Vagina (tissue), 2 donors: ENCODE measurements around the gene PSMD11. TPM values are rescaled to one million over a fixed set of nuclear protein-coding genes. Genes with fewer than 3 reads are reported as not detected.

Experiments
- DNase-seq, 2 donors: peaks; one replicate each; pipeline ENCODE4 v3.0.0-alpha.2; 2017; ENCODE audit errors: extremely low spot score in 2 of 2
- H3K27ac ChIP-seq: fragments of 200-600 bp; sonication (generic); one replicate; pipeline ENCODE4 v1.5.1; 2019
- H3K27me3 ChIP-seq: fragments of 200-600 bp; sonication (generic); one replicate; pipeline ENCODE4 v1.5.1; 2019
- H3K36me3 ChIP-seq, 2 donors: fragments of 200-600 bp; sonication (generic); one replicate each; pipeline ENCODE4 v1.5.1; 2017 to 2019
- H3K4me1 ChIP-seq: fragments of 200-600 bp; sonication (generic); one replicate; pipeline ENCODE4 v1.5.1; 2019
- H3K4me3 ChIP-seq, 2 donors: fragments of 200-600 bp; sonication (generic); 1 replicate in 1 of 2; 2 replicates in 1 of 2; pipeline ENCODE4 v1.5.1; 2016 to 2019
- H3K9me3 ChIP-seq: fragments of 200-600 bp; sonication (generic); one replicate; pipeline ENCODE4 v1.5.1; 2019
- POLR2A ChIP-seq, 2 donors: fragments of 450-650 bp; IDR thresholded peaks; one replicate each; pipeline ENCODE4 v1.6.1; 2017; ENCODE audit warnings: antibody characterized with exemption in 2 of 2, mild to moderate bottlenecking in 2 of 2, moderate library complexity in 2 of 2
- POLR2AphosphoS5 ChIP-seq, 2 donors: sonication (generic); formaldehyde crosslinking; IDR thresholded peaks; one replicate each; pipeline ENCODE4 v1.9.0; 2017; ENCODE audit warnings: antibody characterized with exemption in 2 of 2, mild to moderate bottlenecking in 2 of 2, low read depth in 1 of 2; ENCODE audit not compliant: insufficient read depth in 1 of 2
- intact Hi-C: fragments of 100-400 bp; cut with DNase I; formaldehyde crosslinking; loops from one replicate; pipeline ENCODE4 v1.15.1; 2023
- small RNA-seq: library from RNA; depleted of rRNA; stranded (forward); fragments of <200 nt; gene quantifications from one replicate; pipeline ENCODE3, GENCODE V24; 2016
- total RNA-seq: library from RNA; depleted of rRNA; stranded (reverse); fragments of >200 nt; gene quantifications from one replicate; pipeline ENCODE4 v1.2.3, GENCODE V29; 2016
- TF ChIP-seq, protein P1 (sequence below), 3 experiments: fragments of 450-650 bp in 2 of 3; fragments of 200-600 bp in 1 of 3; sonication (generic) in 1 of 3; IDR thresholded peaks; one replicate each; pipeline ENCODE4 v1.5.1; 2017 to 2019; ENCODE audit warnings: antibody characterized with exemption in 3 of 3, mild to moderate bottlenecking in 2 of 3, moderate library complexity in 2 of 3

The PSMD11 gene
- total RNA-seq, 1 donor from 2014 or later = 46.9 TPM

DNA sequence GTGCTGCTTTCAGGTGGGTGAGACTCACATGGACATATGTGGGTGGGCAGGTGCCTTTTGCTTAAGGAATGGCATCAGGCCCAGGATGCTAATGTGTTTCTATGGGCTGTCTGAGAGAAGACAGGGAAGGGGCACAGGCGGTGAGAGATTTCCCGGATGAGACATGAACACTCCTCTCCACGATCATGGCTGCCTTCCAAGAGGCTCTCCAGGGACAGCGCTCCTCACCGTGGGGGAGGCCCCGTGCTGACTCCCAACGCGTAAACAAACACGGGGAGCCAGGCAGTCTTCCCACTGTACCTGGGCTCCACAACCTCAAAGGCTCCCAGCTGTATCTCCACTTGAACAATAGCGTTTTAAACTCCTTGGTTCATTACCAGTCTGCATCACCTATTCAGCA lies 85.3 kb downstream of the PSMD11 start:
- H3K9me3 ChIP-seq = no peaks in the 10 kb centered on the region
- no peaks in the 10 kb centered on the region for H3K27me3 ChIP-seq
- TF ChIP-seq, protein P1, sequence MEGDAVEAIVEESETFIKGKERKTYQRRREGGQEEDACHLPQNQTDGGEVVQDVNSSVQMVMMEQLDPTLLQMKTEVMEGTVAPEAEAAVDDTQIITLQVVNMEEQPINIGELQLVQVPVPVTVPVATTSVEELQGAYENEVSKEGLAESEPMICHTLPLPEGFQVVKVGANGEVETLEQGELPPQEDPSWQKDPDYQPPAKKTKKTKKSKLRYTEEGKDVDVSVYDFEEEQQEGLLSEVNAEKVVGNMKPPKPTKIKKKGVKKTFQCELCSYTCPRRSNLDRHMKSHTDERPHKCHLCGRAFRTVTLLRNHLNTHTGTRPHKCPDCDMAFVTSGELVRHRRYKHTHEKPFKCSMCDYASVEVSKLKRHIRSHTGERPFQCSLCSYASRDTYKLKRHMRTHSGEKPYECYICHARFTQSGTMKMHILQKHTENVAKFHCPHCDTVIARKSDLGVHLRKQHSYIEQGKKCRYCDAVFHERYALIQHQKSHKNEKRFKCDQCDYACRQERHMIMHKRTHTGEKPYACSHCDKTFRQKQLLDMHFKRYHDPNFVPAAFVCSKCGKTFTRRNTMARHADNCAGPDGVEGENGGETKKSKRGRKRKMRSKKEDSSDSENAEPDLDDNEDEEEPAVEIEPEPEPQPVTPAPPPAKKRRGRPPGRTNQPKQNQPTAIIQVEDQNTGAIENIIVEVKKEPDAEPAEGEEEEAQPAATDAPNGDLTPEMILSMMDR (IDR thresholded peaks at IDR 0.05) = no peak
- TF ChIP-seq POLR2A (IDR thresholded peaks at IDR 0.05) (no peak), POLR2AphosphoS5 (IDR thresholded peaks at IDR 0.05; ENCODE audit: insufficient read depth in 1 of 2, low read depth in 1 of 2) (no peak)
- H3K4me3 ChIP-seq = no peak overlapping the region
- intact Hi-C loops = no loop called here
- no peak overlapping the region for H3K27ac ChIP-seq
- H3K36me3 ChIP-seq = no peaks in the 10 kb centered on the region
- DNase-seq = no peak
- no peaks in the 10 kb centered on the region for H3K4me1 ChIP-seq

Small RNA genes within 50 kb of the gene (small RNA-seq; reads per million reads assigned to genes)
- gene AC005899.2 (not detected), gene AC005899.6 (not detected), gene RF00019 (not detected)

Other genes with a start within 250 kb of the PSMD11 start
- gene RHBDL3, start 178.7 kb upstream of the PSMD11 start, total RNA-seq = 1.7 TPM
- 15.0 TPM for gene C17orf75, start 102.3 kb upstream of the PSMD11 start, total RNA-seq
- gene ZNF207, start 94.4 kb upstream of the PSMD11 start, total RNA-seq = 193 TPM
- gene CDK5R1, start 42.5 kb downstream of the PSMD11 start, total RNA-seq = 4.9 TPM